Measurements from ENCODE around the gene RHEB. TPM values are rescaled to one million over a fixed set of nuclear protein-coding genes. Genes with fewer than 3 reads are reported as not detected.
A peak's percentile ranks its signal among the peaks of the same experiment; 100 is the strongest.

RHEB gene
- total and polyA plus RNA-seq, 8 donors: 18.5 to 141 (median 84.2) TPM

GRCh38 chr7:151435971-151436370 is 83.7 kb downstream of the RHEB start:
- H3K4me1 ChIP-seq: peaks cover 12 to 37% (median 19%) of the 10 kb centered on the region in 4 donors
- 90 to 96% (median 92%) methylated on average over 9 to 15 of the region's 15 CpGs for WGBS, 5 donors
- H3K36me3 ChIP-seq: no peaks in the 10 kb centered on the region
- H3K27me3 ChIP-seq: peaks cover 0 to 29% (median 17%) of the 10 kb centered on the region in 3 donors
- no peak for DNase-seq
- H3K27ac ChIP-seq: peak overlapping the region in 3 of 5 donors; percentile 47 to 86 (median 71)
- H3K4me3 ChIP-seq: no peak overlapping the region
- TF ChIP-seq POLR2A (IDR thresholded peaks at IDR 0.05): no peak
- no peak for TF ChIP-seq EP300 (IDR thresholded peaks at IDR 0.05)
- TF ChIP-seq, protein P1, sequence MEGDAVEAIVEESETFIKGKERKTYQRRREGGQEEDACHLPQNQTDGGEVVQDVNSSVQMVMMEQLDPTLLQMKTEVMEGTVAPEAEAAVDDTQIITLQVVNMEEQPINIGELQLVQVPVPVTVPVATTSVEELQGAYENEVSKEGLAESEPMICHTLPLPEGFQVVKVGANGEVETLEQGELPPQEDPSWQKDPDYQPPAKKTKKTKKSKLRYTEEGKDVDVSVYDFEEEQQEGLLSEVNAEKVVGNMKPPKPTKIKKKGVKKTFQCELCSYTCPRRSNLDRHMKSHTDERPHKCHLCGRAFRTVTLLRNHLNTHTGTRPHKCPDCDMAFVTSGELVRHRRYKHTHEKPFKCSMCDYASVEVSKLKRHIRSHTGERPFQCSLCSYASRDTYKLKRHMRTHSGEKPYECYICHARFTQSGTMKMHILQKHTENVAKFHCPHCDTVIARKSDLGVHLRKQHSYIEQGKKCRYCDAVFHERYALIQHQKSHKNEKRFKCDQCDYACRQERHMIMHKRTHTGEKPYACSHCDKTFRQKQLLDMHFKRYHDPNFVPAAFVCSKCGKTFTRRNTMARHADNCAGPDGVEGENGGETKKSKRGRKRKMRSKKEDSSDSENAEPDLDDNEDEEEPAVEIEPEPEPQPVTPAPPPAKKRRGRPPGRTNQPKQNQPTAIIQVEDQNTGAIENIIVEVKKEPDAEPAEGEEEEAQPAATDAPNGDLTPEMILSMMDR (IDR thresholded peaks at IDR 0.05): no peak
- no peak for TF ChIP-seq POLR2AphosphoS5 (IDR thresholded peaks at IDR 0.05)
- intact Hi-C loops (cut with DNase I; ENCODE audit: low total_unique reads): no loop called here
- H3K9me3 ChIP-seq: no peaks in the 10 kb centered on the region

GRCh38 chr7:151435103-151435916 is 84.4 kb downstream of the RHEB start:
- no peaks in the 10 kb centered on the region for H3K9me3 ChIP-seq
- H3K4me1 ChIP-seq: peaks cover 9 to 36% (median 15%) of the 10 kb centered on the region in 4 donors
- H3K4me3 ChIP-seq: no peak overlapping the region
- H3K27me3 ChIP-seq: peaks cover 0 to 22% (median 14%) of the 10 kb centered on the region in 3 donors
- DNase-seq: no peak
- H3K36me3 ChIP-seq: no peaks in the 10 kb centered on the region
- 86 to 91% (median 88%) methylated on average over 20 of the region's 20 CpGs for WGBS, 5 donors
- H3K27ac ChIP-seq: peak overlapping the region in 2 of 5 donors; percentile 71 to 86
- intact Hi-C loops (cut with DNase I; ENCODE audit: low total_unique reads): no loop called here
- TF ChIP-seq, protein P1 (IDR thresholded peaks at IDR 0.05): no peak
- TF ChIP-seq EP300 (IDR thresholded peaks at IDR 0.05) (no peak), POLR2AphosphoS5 (IDR thresholded peaks at IDR 0.05) (no peak), POLR2A (IDR thresholded peaks at IDR 0.05) (no peak)

DNA sequence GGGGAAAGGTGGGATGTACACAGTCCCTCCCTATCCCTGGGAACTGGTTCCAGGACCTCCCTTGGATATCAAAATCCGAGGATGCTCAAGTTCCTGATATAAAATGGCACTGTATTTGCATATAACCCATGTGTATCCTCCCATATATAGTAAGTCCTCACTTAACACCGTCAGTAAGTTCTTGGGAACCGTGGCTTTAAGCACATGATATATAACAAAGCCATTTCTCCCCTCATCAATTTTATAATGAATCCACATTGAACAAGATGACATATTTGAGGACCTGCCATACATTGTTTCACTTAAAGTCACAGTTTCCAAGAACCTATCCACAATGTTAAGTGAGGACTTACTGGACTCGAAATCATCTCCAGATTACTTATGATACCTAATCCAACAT is 85.1 kb downstream of the RHEB start:
- 80 to 91% (median 84%) methylated on average over 4 of the region's 4 CpGs for WGBS, 5 donors

DNA sequence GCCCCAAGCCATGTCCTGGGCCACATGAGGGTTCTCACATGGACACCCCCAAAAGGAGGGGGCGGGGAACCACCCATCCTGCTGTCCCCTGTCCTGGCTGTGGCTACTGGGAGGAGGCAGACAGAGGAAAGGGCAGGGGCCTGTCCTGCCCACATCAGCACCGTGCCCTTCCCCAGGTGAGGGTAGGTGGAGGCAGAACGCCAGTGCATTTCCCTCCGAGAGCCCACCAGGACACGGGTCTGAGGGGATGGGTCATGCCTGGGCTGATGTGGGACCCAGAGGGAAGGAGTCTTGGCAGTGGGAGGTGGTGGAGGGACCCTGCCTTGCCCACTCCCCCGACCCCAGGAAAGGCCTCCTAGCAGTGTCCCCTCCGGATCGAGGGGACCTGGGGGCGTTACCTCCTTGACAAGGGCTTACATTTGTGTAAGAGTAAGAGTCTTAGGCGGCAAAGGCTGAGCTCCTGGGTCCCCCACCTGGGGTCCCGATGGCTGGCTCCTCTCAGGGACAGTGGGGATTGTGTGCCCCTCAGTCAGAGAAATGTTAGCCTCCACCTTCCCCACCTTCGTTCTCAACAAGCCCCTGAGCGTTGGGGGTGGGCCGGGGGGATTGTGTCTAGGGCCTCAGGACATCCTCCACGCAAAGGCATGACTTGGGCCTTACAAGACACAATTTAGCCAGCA is 85.8 kb downstream of the RHEB start:
- Histone ChIP-seq H3K27me3 (peaks cover 0 to 8% (median 0%) of the 10 kb centered on the region in 3 donors), H3K4me1 (peaks cover 14 to 37% (median 16%) of the 10 kb centered on the region in 4 donors), H3K27ac (no peak overlapping the region), H3K36me3 (no peaks in the 10 kb centered on the region), H3K9me3 (no peaks in the 10 kb centered on the region), H3K4me3 (no peak overlapping the region)
- DNase-seq: no peak
- intact Hi-C loops (cut with DNase I; ENCODE audit: low total_unique reads): no loop called here
- WGBS, 5 donors: 85 to 91% (median 87%) methylated on average over 9 to 15 of the region's 15 CpGs
- TF ChIP-seq POLR2AphosphoS5 (IDR thresholded peaks at IDR 0.05) (no peak), EP300 (IDR thresholded peaks at IDR 0.05) (no peak), POLR2A (IDR thresholded peaks at IDR 0.05) (no peak)
- TF ChIP-seq, protein P1 (IDR thresholded peaks at IDR 0.05): no peak

More for the DNA sequence above, 85.1 kb downstream of the RHEB start:
- no peak for DNase-seq
- peaks cover 8 to 36% (median 16%) of the 10 kb centered on the region in 4 donors for H3K4me1 ChIP-seq
- no peaks in the 10 kb centered on the region for H3K36me3 ChIP-seq
- no peaks in the 10 kb centered on the region for H3K9me3 ChIP-seq
- intact Hi-C loops (cut with DNase I; ENCODE audit: low total_unique reads): no loop called here
- H3K27me3 ChIP-seq: peaks cover 0 to 15% (median 7%) of the 10 kb centered on the region in 3 donors
- H3K4me3 ChIP-seq: no peak overlapping the region
- TF ChIP-seq POLR2AphosphoS5 (IDR thresholded peaks at IDR 0.05) (no peak), EP300 (IDR thresholded peaks at IDR 0.05) (no peak), POLR2A (IDR thresholded peaks at IDR 0.05) (no peak)
- TF ChIP-seq, protein P1 (IDR thresholded peaks at IDR 0.05): no peak
- H3K27ac ChIP-seq: no peak overlapping the region

Measured in stomach (tissue), 9 donors.